HG03439 (cell line): ENCODE results near the gene SHISA2.
"Not testable (repeated sequence)": the region's sequence is repeated elsewhere in the genome, so short reads cannot be mapped to it uniquely, and the experiment has no call there.

Experiments
- ATAC-seq: cut with Tn5 transposase; IDR thresholded peaks from one replicate; pipeline ENCODE4 v1.9.1; 2021; ENCODE audit warnings: mild to moderate bottlenecking, moderate library complexity; ENCODE audit not compliant: unreplicated experiment

Gene SHISA2

DNA sequence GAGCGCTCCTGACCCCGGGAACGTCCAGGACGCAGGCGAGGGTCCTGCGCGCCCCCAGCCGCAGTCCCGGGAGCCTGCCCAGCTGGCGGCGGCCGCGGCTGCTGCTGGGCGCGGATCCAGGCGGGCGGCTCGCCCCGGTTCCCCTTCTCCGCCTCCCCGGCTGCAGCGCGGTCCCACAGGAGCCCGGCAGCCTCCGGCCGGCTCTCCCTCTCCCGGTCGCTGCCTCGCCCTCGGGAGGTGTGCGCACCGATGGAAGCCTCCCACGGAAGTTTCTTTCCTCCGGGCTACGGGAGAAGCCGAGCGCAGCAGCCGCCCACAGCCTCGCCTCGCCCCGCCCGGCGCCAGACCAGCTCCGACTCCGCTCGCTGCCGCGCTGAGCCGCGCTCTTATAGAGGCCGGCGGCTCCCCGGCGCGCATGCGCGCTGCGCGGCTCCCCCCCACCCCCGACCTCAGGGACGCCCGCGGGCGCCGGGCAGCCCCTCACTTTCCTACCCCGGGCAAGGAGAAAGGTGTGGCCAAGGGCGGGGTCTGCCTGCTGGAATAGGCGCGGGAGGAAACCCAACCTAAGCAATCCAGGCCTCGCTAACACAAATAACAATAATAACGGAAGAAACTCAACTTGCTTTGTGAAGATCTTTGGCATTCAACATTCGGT, at the start of gene SHISA2:
SHISA2 (minus strand) TSS at position 360 of the 655 bp plus-strand sequence. CDS start 1,041 bp downstream, outside the sequence.
- ATAC-seq: no peak

DNA sequence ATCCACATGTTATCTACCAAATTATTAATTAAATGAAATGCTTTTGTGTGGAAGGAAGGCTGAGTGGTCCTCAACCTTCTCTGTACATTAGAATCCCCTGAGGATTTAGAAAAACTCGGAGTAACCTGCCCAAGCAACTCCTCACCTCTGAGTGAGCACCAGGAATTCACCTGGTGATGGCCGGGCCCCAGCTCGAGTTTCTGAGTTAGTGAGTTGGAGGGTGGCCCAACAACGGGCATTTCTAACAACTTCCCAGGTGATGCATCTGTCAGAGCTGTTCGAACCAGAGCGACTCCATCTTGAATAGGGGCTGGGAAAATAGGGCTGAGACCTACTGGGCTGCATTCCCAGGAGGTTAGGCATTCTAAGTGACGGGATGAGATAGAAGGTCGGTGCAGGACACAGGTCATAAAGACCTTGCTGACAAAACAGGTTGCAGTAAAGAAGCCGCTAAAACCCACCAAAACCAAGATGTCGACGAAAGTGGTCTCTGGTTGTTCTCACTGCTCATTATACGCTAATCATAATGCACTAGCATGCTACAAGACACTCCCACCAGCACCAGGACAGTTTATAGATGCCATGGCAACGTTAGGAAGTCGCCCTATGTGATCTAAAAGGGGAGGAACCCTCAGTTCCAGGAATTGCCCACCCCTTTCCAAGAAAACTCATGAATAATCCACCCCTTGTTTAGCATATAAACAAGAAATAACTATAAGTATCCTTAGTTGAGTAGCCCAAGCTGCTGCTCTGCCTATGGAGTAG, 44.2 kb upstream of the SHISA2 start:
- ATAC-seq: no peak

DNA sequence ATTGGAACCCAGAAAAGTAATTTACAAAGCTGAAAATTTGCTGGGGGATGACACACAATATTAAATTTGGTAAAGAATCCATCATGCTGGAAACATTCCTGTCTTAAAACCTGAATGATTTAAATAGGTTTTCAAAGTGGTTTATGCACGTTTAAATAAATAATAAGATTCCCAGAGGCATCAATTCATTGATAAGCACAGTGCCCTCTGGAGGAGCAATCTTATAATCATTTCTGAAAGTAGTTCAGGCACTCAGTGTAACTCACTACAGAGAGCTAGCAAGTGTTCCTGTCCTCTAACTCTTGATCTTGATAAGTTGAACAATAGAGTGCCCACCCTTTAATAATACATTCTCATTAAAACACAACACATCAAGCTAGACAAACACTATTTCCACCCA, 43.5 kb upstream of the SHISA2 start:
- ATAC-seq: no peak

DNA sequence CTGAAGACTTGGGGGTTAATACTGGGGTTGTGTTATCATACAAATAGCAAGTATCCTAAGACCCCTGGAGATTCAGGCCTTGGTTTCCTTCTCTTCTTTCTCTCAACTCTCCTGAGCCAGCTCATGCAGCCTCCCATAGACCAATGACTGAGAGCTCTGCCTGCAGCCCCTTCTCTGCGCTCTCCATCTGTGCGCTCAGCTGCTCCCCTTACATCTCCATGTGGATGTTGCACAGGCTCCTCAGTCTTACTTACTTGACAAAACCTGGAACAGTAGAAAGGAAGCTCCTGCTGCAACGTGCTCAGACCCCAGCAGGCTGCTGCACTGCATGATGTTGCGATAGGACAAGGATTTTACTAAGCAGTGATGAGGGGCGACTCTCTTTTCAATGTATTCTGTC, 25.0 kb upstream of the SHISA2 start:
- ATAC-seq: not testable (repeated sequence)

DNA sequence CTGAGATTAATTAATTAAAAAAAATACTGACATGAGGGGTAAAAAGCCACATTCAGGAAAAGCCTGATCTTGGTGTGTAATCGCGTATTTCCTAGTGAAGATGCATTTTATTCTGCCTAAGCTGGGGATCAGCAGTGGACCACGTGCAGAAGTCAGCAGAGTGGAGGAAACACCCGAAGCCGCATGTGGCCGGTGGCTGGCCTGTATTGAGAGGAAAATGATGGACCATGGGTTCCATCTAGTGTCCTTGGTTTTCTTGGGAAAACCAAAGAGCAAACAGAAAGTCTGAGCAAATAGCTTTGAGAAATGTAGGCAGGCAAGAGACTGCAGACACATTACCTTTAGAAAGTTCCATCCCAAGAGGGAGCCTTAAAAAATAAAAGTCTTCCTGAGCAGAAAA, 23.7 kb upstream of the SHISA2 start:
- no peak for ATAC-seq

DNA sequence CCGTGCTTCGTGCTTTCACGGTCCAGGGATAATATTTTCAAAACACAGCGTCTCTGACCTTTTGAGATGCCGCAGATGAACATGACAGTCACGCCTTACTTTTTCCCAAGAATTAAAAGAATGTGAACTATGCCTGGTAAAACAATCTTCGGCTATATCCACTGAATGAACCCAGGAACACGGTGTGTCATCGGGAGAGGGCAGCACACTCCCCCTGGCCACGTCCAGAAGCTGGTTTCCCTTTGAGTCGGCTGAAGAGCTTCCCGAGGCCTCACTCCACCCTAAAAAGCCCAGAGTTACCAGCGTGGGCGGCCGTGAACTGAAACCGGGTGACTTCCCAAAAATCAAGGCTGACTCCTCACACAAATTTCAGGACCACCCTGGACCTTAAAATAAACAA, 22.9 kb upstream of the SHISA2 start:
- no peak for ATAC-seq

DNA sequence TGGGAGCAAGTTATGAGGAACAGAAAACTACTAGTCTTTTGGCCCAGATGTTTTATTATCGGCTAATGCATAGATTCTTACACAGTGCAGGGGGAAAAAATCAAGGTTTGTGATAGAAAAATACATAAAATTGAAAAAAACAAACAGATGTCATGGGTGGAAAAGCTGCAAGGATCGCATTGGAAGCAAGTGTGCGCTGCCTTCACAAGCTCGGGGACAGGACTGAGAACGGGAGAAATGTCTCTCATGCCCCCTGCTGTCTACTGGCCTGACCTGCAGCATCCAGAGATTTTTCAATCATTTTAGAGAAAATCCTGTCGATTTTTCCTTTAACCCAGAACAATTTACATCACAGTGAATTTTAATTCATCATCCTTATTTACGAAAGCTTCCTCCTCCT, 20.5 kb upstream of the SHISA2 start:
- not testable (repeated sequence) for ATAC-seq

DNA sequence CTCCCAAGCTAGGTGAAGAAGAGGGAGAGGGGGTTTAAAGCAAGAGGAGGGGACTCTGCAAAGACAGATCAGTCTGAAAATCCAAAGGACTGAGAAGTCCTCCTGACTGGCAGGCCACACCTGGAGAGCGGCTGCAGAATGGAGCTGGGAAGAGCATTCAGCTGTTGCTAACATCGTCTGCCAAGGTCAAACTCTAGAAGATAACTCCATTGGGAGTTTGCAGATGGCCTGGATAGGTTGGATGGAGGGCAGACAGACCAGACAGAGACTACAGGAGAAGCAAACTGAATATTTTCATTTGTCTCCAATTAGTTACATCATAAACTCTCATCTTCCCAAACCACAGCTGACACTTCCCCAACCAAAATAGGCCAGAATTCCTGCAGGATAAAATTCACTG, 19.9 kb upstream of the SHISA2 start:
- no peak for ATAC-seq

DNA sequence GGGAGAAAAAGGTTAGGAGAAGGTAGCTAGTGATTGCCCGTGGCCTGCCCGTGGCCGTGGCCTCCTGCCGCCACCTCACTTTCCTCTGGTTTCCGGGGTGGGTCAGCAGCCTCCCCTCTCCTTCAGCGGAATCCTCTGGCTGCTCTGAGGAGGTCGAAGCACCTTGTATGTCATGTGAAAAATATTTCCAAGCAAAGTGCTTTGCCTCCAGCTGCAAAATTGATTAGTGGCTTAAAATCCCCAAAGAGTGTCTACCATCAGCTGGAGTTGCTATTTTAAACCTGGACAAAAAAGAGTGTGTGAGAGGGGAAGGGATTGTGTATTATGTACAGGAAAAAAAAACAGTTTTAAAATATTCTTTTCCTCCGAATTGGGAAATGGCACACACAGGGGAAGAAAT, 17.8 kb upstream of the SHISA2 start:
- ATAC-seq: not testable (repeated sequence)

DNA sequence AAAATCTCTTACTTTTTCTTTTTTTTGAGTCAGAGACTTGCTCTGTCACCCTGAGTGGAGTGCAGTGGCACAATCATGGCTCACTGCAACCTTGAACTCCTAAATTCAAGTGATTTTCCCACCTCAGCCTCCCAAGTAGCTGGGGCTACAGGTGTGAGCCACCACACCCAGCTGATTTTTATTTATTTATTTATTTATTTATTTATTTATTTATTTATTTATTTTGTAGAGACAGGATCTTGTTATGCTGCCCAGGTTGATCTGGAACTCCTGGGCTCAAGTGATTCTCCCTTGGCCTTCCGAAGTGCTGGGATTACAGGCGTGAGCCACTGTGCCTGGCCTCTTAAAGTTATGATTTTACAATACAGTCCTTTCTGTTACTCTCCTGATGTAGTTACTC, 16.6 kb upstream of the SHISA2 start:
- ATAC-seq: not testable (repeated sequence)

DNA sequence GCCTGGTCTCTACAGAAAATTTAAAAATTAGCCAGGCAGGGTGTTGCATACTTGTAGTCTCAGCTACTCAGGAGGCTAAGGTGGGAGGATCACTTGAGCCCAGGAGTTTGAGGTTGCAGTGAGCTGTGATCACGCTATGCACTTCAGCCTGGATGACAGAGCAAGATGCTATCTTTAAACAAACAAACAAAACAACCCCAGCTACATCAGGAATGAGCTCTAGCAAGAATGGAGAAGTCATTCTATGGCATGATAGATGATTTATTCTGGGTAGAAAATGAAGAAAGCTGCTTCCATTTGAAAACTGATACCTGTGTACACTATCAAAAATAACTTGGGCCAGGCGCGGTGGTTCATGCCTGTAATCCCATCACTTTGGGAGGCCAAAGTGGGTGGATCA, 15.8 kb upstream of the SHISA2 start:
- no peak for ATAC-seq

DNA sequence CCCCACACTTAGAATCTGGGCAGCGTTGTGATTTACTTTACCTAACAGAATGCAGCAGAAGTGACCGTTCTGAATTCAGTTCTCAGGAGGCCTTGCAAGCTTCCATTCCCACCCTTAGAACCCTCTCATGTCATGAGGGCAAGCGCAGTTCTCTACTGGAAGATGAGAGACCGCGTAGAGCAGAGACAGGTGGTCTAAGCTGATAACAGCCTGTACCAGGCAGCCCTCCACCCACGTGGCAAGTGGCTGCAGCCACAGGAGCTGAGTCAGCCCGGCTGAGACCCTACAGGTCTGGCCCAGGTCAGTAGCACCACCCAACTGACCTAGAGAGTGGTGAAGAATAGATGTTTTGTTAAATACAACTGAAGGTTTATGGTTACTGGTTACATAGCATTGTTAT, 14.7 kb upstream of the SHISA2 start:
- not testable (repeated sequence) for ATAC-seq

DNA sequence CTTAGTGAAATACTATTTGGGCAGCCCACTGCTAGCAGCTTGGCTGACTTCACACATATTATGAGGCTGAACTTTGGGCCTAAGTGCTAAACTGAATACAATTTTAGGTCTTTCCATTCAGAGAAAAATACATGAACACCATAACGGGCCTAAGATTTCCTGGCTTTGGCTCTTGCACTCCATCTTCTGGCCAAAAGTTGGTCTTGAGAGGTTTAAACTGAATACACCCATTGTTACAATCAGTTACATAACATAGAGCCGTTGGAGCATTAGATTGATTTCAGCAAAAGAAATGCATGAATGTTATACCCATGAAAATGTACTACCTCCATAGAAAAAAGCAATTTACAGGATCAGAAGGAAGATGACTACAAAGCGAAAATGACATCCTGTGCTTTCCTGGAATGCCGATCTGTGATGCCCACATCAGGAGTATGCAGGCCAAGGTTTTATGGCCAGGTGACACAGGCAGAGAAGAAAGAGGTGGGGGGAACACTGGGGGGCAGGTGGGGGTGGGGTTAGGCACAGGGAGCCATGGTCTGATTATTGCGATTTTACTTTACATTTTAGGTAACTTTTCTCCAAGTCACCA, 11.1 kb upstream of the SHISA2 start:
- ATAC-seq: no peak

DNA sequence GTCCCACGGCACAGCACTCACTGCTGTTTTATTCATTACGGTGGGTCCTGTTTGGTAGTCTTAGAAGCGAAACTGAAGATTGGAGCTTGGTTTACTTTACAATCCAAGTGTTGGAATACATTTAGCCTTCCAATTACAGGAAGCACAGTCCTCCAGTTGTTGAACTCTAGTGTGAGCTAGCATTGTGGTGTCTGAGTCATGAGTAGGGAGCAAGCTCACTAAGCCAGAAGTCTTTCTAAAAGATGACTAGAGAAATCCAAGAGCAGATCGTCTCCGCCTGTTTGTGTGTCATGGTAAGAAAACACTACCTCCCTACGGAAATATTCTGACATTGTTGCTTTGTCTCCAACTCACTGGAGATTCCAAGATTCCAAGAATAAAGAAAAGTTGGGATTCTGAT, 10.1 kb upstream of the SHISA2 start:
- no peak for ATAC-seq

DNA sequence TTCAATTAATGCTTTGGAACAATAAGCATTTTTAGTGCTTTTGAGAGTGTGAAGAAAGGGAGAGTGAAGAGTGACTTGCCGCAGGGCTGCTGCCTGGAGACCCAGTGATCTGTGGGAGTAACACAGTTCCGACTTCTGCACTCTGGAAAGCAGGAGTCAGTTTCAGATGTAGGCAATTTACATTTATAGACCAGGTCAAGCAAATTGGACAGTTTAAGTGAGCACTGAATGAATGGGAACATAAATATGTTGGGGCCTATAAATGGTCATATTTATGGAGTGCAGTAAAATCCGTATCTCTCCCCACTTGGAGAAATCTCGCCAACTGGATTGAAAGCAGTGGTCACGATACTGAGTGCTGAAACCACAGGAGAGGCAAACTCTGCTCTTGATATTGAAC, 9.4 kb upstream of the SHISA2 start:
- ATAC-seq: no peak

DNA sequence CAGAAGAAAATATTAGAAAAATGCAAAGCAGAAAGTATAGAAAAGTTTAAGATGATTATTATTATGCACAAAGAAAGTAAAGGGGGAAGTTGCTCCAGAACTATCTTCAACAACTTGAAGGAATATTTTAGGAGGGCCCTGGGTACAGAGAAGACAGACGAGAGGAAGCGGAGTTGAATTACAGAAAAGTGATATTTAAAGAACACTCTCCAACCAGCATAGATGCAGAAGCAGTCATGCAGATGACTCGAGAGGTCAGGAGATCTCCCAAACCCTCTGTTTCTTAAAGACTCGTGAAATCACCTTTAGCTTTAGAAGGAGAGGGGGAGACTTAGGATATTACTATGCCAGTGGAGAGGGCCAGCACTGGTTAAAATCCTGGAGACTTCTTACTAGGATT, 8.5 kb upstream of the SHISA2 start:
- ATAC-seq: no peak

DNA sequence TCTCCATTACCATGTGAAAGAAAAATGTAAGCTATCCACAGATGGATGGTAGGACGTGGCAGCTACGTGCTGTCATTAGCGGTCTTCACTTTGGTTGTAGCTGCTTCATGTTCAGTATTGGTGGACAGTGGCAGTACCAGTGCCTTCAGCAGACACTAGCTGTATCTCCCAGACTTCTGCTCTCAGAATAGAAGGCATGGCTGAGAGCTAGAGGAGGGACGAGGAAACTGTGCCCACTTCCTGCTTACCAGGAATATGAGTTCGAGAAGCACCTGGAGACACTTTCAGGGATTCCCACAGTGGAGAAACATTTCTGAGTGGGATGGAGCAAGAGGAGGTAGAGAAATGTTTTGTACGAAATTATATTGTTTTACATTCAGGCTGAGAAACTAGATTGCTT, 6.9 kb upstream of the SHISA2 start:
- ATAC-seq: no peak

DNA sequence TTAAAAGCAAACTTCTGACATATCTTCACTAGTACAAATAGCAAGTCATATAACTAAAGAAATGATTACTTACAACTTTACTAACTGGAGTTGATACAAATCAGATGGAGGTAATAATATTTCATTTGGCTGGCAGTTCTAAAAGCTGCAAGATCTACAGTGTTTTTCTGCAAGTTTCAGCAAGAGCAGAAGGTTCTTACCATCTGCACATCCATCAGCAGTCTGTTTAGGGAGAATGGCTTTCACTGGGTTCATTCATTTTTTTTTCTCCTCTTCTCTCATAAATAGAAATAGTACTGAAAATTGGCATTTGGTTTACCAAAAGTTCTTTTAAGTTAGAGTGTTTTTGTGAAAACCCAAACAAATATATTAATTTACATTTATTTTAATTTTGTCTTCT, 3.1 kb upstream of the SHISA2 start:
- ATAC-seq: no peak

DNA sequence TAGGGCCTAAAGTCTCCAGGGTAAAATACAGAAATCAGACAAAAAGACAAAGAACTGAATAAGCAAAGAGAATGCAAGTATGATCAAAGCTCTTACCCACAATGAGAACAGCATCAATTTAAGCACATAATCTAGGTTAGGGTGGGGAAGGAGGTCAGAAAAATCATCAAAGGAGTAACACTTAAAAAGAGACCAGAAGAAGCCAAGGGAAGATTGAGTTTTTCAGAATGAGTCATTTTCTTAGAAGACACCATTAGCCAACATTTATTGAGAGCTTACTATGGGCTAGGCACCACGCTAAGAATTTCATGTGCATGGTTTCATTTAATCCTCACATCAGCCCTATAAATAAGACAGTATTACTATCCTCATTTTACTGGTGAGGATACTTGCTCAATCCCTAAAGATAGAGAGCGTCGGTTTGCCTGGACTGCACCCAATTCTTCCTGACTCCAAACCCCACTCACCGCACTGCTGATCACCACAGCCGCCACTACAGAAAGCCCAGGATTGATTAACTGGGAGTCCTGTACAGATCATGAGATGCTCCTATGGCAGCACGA, 1.7 kb upstream of the SHISA2 start:
- ATAC-seq: no peak

DNA sequence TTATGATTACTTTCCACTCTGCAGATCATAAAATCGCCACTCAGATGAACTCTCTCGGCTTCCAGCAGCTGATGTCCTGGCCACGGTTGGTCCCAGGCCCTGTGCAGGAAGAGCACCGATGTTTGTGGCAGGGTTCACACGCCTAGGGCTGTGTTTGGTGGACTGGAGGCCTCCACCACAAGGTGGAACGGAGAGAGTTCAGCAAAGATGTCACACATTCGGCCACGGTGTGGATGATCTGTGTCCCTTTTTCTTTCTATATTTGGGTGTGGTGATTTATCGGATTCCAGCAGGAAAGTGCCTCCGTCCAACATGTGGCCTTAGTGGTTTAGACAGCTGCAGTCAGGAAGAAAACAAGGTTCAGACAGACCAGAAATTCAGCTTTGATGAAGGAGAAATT, 521 bp upstream of the SHISA2 start:
- no peak for ATAC-seq

DNA sequence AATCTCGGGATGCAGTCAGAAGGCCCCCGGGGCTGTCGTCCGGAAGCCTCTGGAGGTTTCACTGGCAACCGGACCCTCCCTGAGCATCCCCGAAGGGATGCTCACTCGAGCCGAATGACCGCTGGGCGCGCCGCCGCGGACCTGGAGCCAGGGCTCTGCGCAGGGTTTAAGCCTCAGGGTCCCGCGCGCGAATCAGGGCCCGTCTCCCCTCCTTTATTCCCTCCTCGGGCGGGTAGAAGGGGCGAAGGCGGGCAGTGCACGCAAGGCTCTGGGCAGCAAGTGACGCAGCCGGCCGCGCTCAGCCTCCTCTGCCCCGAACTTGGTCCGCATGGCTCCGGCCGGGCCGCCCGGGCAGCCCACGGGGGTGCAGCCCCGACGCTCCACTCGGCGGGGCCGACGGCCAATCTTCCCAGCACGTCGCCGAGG, 572 bp downstream of the SHISA2 start:
- ATAC-seq: no peak
